ENCODE results near the gene USO1. TPM values are rescaled to one million over a fixed set of nuclear protein-coding genes. Genes with fewer than 3 reads are reported as not detected.

The USO1 gene
- total RNA-seq, 3 donors from 2014 or later (not counting 1 experiment from before 2014, with no cell fraction given) = 29.7 to 38.4 (median 32.2) TPM

- no peaks in the 10 kb centered on the region for H3K36me3 Mint-ChIP-seq
- Histone ChIP-seq H3K9me3 (ENCODE audit: control insufficient read depth, insufficient read depth, low read length) (no peaks in the 10 kb centered on the region), H3K36me3 (ENCODE audit: control insufficient read depth, insufficient read depth, low read length) (no peaks in the 10 kb centered on the region), H3K4me1 (ENCODE audit: control insufficient read depth, insufficient read depth, low read length) (no peaks in the 10 kb centered on the region), H3K27me3 (ENCODE audit: control insufficient read depth, insufficient read depth, low read length) (no peaks in the 10 kb centered on the region), H3K4me3 (ENCODE audit: low read length) (no peak overlapping the region), H3K27ac (ENCODE audit: low read length) (no peak overlapping the region)
- no peak for DNase-seq
- no peaks in the 10 kb centered on the region for H3K27me3 Mint-ChIP-seq (ENCODE audit: low read depth in 2 of 2)
- no peak for ATAC-seq
- no peaks in the 10 kb centered on the region for H3K4me1 Mint-ChIP-seq
- 92% methylated on average over 1 of the region's 1 CpG for WGBS (ENCODE audit: insufficient coverage)
- H3K4me3 Mint-ChIP-seq = no peak overlapping the region
- TF ChIP-seq, protein P1, sequence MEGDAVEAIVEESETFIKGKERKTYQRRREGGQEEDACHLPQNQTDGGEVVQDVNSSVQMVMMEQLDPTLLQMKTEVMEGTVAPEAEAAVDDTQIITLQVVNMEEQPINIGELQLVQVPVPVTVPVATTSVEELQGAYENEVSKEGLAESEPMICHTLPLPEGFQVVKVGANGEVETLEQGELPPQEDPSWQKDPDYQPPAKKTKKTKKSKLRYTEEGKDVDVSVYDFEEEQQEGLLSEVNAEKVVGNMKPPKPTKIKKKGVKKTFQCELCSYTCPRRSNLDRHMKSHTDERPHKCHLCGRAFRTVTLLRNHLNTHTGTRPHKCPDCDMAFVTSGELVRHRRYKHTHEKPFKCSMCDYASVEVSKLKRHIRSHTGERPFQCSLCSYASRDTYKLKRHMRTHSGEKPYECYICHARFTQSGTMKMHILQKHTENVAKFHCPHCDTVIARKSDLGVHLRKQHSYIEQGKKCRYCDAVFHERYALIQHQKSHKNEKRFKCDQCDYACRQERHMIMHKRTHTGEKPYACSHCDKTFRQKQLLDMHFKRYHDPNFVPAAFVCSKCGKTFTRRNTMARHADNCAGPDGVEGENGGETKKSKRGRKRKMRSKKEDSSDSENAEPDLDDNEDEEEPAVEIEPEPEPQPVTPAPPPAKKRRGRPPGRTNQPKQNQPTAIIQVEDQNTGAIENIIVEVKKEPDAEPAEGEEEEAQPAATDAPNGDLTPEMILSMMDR (IDR thresholded peaks at IDR 0.05) = no peak
- intact Hi-C loops (cut with micrococcal nuclease) = no loop called here
- no peak overlapping the region for H3K27ac Mint-ChIP-seq
- no peaks in the 10 kb centered on the region for H3K9me3 Mint-ChIP-seq
Observed at GRCh38 chr4:75834095-75834771, 109.9 kb downstream of the USO1 start.

GRCh38 chr4:75834772-75835154 lies 110.4 kb downstream of the USO1 start:
- Mint-ChIP-seq H3K4me1 (no peaks in the 10 kb centered on the region), H3K4me3 (no peak overlapping the region), H3K27ac (no peak overlapping the region), H3K9me3 (no peaks in the 10 kb centered on the region), H3K27me3 (ENCODE audit: low read depth in 2 of 2) (no peaks in the 10 kb centered on the region), H3K36me3 (no peaks in the 10 kb centered on the region)
- no peaks in the 10 kb centered on the region for H3K4me1 ChIP-seq (ENCODE audit: control insufficient read depth, insufficient read depth, low read length)
- H3K27ac ChIP-seq (ENCODE audit: low read length) = no peak overlapping the region
- H3K27me3 ChIP-seq (ENCODE audit: control insufficient read depth, insufficient read depth, low read length) = no peaks in the 10 kb centered on the region
- DNase-seq = no peak
- no peaks in the 10 kb centered on the region for H3K9me3 ChIP-seq (ENCODE audit: control insufficient read depth, insufficient read depth, low read length)
- TF ChIP-seq, protein P1 (IDR thresholded peaks at IDR 0.05) = no peak
- intact Hi-C loops (cut with micrococcal nuclease) = no loop called here
- no peak for ATAC-seq
- H3K4me3 ChIP-seq (ENCODE audit: low read length) = no peak overlapping the region
- 100% methylated on average over 1 of the region's 2 CpGs for WGBS (ENCODE audit: insufficient coverage)
- H3K36me3 ChIP-seq (ENCODE audit: control insufficient read depth, insufficient read depth, low read length) = no peaks in the 10 kb centered on the region

- Mint-ChIP-seq H3K4me3 (no peak overlapping the region), H3K36me3 (no peaks in the 10 kb centered on the region), H3K9me3 (no peaks in the 10 kb centered on the region), H3K4me1 (no peaks in the 10 kb centered on the region), H3K27me3 (ENCODE audit: low read depth in 2 of 2) (no peaks in the 10 kb centered on the region), H3K27ac (no peak overlapping the region)
- ATAC-seq (no peak), DNase-seq (no peak)
- Histone ChIP-seq H3K4me3 (ENCODE audit: low read length) (no peak overlapping the region), H3K4me1 (ENCODE audit: control insufficient read depth, insufficient read depth, low read length) (no peaks in the 10 kb centered on the region), H3K27me3 (ENCODE audit: control insufficient read depth, insufficient read depth, low read length) (no peaks in the 10 kb centered on the region), H3K9me3 (ENCODE audit: control insufficient read depth, insufficient read depth, low read length) (no peaks in the 10 kb centered on the region), H3K36me3 (ENCODE audit: control insufficient read depth, insufficient read depth, low read length) (no peaks in the 10 kb centered on the region), H3K27ac (ENCODE audit: low read length) (no peak overlapping the region)
- 96% methylated on average over 6 of the region's 8 CpGs for WGBS (ENCODE audit: insufficient coverage)
- TF ChIP-seq, protein P1 (IDR thresholded peaks at IDR 0.05) = no peak
- intact Hi-C loops (cut with micrococcal nuclease) = no loop called here
Observed at GRCh38 chr4:75841641-75842520, 117.5 kb downstream of the USO1 start.

All from natural killer cell (primary cell).